HG03558 (cell line): ENCODE data around the gene DLG2.

ENCODE experiments used
- ATAC-seq: cut with Tn5 transposase; IDR thresholded peaks from one replicate; pipeline ENCODE4 v1.9.1; 2021; ENCODE audit warnings: moderate number of reproducible peaks; ENCODE audit not compliant: unreplicated experiment; ENCODE audit errors: extremely low read depth

The DLG2 gene

GRCh38 chr11:84137960-84138359 is 1489.2 kb downstream of the DLG2 start:
- no peak for ATAC-seq

- no peak for ATAC-seq
Measured at GRCh38 chr11:84137505-84137904, 1489.6 kb downstream of the DLG2 start.

GRCh38 chr11:84136926-84137325 is 1490.2 kb downstream of the DLG2 start:
- ATAC-seq: no peak

- ATAC-seq: no peak
Measured at GRCh38 chr11:84130646-84131427, 1496.3 kb downstream of the DLG2 start.

- no peak for ATAC-seq
Measured at GRCh38 chr11:84129961-84130576, 1497.1 kb downstream of the DLG2 start.

- no peak for ATAC-seq
Measured at GRCh38 chr11:84128840-84129239, 1498.3 kb downstream of the DLG2 start.

- no peak for ATAC-seq
Measured at GRCh38 chr11:84117394-84117793, 1509.8 kb downstream of the DLG2 start.

- ATAC-seq: no peak
Measured at GRCh38 chr11:84106541-84106940, 1520.6 kb downstream of the DLG2 start.

GRCh38 chr11:84105148-84105547 is 1522.0 kb downstream of the DLG2 start:
- no peak for ATAC-seq

GRCh38 chr11:84103096-84103495 is 1524.0 kb downstream of the DLG2 start:
- ATAC-seq: no peak

GRCh38 chr11:84097186-84097585 is 1530.0 kb downstream of the DLG2 start:
- ATAC-seq: no peak

GRCh38 chr11:84091212-84091986 is 1535.7 kb downstream of the DLG2 start:
- ATAC-seq: no peak

- ATAC-seq: no peak
Measured at GRCh38 chr11:84089072-84090057, 1537.8 kb downstream of the DLG2 start.

GRCh38 chr11:84071851-84072250 is 1555.3 kb downstream of the DLG2 start:
- ATAC-seq: no peak

- no peak for ATAC-seq
Measured at GRCh38 chr11:84069048-84069447, 1558.1 kb downstream of the DLG2 start.

- no peak for ATAC-seq
Measured at GRCh38 chr11:84061726-84062125, 1565.4 kb downstream of the DLG2 start.

- ATAC-seq: no peak
Measured at GRCh38 chr11:84056653-84057376, 1570.3 kb downstream of the DLG2 start.

- ATAC-seq: no peak
Measured at GRCh38 chr11:84045146-84045545, 1582.0 kb downstream of the DLG2 start.

GRCh38 chr11:84044706-84045105 is 1582.4 kb downstream of the DLG2 start:
- no peak for ATAC-seq
